HS-5 (cell line): ENCODE measurements around the gene SAMD10.
"Not testable (repeated sequence)": the region's sequence is repeated elsewhere in the genome, so short reads cannot be mapped to it uniquely, and the experiment has no call there.

Source experiments
- DNase-seq: peaks from one replicate; pipeline ENCODE4 v3.0.0-alpha.2; 2012; ENCODE audit warnings: low read depth

The SAMD10 gene

DNA sequence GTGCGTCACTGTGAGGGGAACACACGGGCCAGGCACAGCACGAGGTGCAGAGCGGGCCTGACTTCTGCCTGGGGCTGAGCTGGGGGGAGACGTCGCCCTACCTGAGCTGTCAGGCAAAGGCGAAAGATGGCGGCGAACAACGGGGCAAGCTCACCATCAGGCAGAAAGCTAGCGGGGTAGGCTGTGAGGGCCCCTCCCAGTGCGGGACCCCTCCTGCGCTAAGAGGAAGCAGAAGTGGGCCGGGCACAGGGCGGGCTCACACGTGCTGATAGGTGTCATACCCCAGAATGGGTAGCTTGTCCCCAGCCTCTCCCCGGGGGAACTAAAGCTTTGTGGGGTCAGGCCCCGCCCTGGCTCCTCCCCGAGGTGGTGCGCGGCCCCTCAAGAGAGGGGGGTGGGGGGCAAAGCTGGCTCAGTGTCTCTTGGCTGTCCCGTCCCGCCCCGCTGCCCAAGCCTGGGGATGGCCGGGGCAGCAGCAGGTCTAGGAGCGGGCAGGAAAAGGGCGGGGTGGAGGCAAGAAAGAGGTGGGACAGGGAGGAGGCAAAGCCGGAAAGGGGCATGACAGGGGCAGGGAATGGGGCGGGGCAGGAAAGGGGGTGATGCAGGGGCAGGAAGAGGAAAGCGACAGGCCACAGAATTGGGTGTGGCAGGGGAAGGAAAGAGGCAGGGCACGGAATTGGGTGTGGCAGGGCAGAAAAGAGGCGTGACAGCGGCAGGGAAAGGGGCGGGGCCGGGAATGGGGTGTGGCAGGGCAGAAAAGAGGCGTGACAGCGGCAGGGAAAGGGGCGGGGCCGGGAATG is 38.0 kb downstream of the SAMD10 start:
- DNase-seq, result no peak

DNA sequence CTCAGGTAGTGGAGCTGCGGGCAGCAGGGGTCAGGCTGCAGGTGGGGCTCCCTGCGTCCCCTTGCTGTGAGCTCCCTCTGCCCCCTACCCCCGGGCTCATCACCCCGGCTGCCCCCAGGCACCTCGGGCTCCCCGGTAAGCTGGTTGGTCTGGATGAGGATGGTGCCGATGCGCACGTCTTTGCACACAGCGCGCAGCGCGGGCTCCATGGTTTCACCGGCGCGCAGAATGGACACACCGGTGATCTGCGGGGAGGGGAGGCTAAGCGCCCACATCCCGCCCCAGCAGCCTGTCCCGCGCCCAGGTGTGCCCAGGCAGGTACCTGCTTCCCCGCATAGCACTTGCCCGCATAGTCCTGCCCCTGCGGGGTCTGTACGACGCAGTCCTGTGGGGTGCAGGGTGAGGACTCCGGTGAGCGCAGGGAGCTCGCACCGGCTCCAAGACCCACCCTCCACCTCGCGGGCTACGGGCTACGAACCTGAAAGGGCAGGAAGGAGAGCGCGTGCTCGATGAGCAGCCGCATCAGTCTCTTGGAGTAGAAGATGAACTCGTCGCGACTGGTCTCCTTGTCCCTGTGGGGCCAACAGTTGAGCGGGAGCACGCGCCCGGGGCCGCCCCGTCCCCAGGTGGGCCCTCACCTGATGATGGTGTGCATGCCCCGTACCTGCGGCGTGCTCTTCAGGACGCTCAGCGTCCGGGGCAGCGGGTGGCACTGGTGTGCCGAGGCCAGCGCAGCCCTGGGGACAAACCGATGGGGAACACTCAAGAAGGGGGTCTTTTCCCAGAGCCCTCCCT is 38.8 kb downstream of the SAMD10 start:
- DNase-seq, result no peak

DNA sequence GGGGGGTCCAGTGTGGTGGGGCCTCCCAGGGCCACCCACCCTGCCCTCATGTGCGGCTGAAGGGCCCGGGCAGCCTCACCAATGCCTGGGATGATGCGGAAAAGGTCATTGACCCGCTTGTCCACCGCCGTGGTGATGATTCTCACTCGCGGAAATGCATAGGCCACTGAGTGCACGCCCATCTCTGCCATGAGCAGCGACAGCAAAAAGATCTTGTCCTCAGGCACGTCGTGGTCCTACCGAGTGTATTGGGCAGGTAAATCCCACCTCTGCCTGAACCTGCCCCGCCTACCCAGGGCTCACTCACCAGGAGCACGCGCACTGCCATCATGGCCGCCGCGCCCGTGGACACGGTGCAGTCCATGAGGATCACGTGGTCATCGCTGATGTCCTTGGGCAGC is 39.4 kb downstream of the SAMD10 start:
- no peak for DNase-seq

DNA sequence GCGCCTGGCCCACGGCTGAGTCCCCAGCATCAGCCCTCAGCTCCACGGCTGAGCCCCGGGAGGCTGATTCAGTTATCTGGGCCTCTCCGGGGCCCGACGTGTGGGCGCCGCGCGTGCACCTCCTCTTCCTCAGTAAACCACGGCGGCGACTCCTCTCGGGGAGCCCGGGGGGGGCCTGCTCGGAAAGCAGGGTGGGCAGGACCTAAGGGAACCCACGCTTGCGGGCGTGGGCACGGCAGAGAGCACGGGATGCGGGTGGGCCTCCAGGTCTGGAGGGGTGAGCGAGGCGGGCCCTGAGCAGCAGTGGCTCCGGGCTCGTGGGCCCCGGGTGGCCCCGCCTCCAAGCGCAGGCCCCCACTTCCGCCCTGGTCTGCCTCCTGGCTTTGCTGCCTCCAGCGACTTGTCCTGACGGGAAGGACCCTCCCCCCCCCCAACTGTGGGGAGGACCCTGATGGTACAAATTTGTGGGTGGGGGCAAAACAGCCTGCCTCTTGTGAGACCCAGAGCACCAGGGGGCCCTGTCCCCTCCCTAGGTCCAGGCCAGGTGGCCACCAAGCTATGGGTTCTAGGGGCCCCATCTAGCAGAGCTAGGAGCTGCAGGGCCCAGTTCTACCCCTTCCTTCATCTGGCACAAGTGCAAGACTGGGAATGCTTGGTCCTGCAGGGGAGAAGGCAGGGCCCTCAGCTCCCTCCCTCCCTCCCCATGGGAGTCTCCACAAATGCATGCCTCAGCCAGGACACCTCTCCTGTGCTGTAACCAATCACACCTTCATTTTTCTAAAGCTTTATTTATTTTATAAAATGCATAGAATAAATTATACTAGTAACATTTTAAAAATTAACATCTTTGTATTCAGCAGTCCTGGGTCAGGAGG is 40.1 kb downstream of the SAMD10 start:
- DNase-seq, result no peak

DNA sequence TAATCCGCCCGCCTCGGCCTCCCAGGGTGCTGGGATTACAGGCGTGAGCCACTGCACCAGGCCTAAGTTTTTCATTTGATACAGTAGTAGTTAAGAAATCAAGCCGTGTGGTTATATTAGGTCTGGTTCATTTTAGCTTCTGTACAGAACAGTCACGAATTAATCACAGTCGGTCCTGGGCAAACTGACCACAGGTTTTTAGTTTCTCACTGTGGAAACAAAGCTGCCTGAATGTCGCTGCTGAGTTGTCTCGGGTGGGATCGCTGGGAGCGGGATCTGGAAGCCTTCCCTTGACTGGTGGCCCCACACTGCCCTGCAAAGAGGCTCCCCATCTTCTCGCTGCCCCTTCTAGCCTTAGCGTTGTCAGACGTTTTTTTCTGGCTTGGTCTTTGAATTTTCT is 41.8 kb downstream of the SAMD10 start:
- no peak for DNase-seq

DNA sequence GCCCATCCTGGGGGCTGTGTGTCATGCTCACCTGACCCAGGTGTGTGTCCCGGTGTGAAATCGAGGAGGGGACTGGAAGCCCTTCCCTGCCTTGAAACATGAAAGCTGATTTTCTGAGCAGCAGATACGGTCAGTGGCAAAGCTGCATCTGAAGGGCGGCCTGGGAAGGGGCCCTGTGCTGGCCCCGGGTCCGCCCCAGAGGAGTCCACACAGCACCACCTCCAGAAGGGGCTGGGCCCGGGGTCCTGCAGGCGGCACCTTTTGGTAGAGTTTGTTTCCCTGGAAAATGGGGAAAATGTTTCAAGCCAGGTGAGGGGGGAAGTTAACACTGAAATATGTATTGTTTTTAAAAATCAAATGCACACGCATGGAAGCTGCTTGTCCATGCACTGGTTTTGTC is 44.0 kb downstream of the SAMD10 start:
- no peak for DNase-seq

DNA sequence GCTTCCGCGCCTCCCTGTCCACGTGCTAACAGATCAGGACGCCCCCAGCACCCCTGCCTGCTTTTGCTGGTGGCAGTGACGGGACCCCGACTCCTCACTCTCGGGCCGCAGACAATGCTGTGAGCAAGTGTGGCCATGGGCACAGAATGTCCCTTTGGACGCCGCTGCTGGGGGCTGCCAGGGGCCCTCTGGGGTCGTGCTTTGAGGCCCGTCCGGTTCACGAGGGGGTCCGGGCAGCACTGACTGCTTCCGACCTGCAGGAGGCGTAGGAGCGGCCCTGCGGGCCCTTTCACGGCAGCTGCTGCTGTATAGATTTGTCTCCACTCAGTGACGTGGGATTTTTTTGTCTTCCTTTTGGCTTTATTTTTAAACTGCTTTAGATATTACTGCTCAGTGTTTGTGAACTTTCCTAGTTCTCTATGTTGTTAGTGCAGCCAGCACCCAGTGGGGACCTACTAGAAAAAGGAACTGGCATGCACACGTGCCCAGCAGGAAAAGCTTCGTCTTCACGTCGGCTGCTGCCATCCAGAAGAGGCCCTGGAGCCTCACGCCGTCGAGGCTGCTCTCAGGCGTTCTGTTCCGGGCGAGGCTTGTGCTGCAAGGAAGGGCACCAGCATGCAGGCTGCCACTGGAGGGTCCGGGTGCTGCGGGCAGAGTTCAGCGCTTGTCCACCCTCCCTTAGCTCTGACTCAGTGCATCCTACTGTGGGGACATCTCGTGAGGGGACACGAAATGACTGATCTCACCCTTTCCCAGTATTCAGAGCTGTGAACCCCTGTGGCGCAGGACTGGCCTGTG is 45.0 kb downstream of the SAMD10 start:
- no peak for DNase-seq

DNA sequence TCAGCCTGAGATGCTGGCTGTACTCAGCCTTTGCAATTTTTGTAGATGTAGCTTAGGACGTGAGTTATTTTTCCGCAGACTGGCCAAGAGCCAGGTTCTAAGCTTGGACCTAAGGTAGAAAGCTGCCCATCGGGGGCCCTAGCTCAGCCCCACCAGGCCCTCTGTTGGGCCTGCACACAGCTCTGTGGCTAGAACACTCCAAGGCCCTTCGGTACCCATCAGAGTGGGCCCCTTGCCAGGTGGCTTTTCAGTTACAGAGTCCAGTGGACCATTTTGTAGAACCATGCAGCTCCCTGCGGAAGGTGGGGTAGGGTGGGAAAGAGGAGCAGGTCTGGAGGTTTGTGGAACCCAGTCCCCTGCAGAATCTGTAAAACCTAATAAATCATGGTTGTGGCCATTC is 45.8 kb downstream of the SAMD10 start:
- no peak for DNase-seq

DNA sequence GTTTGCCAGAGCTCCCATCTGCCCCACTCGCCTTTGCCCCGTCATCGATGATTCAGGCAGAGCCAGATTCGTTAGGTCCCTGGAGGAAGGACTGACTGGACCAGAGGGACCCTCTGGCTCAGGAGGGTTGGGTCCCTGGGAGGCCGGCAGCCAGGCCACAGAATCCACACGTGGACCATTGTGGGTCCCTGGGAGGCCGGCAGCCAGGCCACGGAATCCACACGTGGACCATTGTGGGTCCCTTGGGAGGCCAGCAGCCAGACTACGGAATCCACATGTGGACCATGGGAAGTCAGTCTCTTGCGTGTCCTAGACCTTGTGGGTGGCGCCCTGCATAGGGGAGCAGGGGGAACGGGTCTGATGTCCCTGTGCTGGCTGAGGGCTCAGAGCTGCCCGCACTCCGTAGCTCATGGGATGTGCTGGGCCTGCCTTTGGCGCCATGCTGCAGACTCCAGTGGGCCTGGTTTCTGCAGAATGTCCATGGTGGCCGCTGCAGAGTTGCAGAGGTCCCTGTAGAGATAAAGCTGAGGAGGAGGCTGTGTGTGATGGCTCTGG is 46.8 kb downstream of the SAMD10 start:
- no peak for DNase-seq

DNA sequence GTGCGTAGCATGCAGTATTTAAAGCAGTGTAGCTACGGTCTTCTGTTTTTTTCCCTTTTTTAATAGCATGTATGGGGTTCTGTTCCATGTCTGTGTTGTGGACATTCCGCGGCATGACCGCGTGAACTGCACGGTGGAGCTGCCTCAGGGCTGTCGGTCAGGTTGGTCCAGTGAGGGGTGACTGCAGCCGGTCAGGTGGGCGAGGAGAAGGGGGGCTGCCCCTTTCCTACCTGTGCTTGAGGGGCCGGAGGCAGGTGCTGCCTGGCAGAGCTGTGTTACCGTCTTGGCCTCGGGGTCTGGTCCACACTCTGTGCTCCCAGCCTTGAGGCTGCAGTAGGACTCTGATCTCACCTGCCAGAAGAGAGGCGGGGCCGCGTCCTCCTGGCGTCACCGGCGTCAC is 47.7 kb downstream of the SAMD10 start:
- DNase-seq, result no peak

DNA sequence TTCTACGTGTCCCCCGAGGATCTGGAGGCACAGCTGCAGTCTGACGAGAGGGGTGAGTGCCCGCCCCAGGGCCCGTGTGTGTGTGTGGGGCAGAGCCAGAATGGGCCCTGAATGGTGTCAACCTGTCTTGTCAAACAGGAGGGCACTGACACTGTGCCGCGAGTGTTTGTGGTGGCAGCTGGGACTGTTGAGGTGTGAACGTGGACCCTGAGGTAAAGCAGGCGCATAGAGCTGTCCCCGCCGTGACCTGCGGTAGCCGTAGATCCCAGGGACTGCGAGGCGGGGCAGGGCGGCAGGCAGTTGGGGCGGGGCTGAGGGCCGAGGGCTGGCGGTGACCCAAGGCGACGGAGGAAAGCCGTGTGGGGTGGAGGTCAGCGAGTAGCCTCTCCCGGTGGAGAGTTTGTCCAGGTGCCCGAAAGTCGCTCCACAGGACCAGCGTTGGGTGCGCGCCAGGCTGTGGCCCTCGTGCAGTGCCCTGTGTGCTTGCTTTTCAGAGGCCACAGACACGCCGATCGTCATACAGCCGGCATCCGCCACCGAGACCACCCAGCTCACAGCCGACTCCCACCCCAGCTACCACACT is 48.4 kb downstream of the SAMD10 start:
- DNase-seq, result no peak

DNA sequence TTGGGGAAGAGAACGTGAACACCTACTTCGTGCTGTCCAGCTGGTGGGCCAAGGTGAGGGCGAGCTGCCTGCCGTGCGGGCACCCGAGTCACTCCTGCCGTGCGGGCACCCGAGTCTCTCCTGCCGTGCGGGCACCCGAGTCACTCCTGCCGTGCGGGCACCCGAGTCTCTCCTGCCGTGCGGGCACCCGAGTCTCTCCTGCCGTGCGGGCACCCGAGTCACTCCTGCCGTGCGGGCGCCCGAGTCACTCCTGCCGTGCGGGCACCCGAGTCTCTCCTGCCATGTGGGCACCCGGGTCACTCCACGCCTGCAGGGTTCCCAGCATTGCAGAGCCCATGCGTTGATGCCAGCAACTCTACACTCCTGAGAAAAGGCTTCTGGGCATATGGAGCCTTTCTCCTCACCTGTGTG is 50.0 kb downstream of the SAMD10 start:
- DNase-seq, result not testable (repeated sequence)

DNA sequence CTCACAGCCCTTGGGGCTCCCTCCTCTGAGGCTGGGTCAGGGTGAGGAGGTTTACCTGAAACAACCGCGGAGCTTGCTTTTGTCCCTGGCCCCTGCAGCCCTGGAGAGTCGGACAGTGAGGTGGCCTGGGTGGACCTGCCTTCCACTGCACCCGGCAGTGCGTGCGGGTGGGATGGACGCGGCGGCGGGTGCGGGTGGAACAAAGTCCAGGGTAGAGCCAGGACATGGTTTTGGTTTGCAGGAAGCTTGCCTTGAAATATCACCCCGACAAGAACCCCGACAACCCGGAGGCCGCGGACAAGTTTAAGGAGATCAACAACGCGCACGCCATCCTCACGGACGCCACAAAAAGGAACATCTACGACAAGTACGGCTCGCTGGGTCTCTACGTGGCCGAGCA is 50.4 kb downstream of the SAMD10 start:
- no peak for DNase-seq

DNA sequence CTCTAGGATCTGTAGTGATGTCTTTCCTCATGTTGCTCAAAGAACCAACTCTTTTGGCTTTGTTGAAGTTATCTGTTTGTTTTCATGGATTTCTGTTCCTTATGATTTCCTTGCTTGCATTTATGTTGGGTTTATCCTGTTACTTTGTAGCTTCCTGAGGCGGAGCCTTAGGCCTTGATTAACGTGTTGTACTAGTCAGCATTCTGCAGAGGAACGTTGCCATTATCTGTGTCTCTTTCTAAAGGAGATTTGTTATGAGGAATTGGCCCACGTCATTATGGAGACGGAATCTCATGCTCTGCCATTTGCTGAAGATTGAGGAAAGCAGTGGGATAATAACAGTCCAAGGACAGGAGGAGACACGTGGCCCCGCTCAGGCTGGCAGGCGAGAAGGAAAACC is 53.1 kb downstream of the SAMD10 start:
- DNase-seq, result no peak

DNA sequence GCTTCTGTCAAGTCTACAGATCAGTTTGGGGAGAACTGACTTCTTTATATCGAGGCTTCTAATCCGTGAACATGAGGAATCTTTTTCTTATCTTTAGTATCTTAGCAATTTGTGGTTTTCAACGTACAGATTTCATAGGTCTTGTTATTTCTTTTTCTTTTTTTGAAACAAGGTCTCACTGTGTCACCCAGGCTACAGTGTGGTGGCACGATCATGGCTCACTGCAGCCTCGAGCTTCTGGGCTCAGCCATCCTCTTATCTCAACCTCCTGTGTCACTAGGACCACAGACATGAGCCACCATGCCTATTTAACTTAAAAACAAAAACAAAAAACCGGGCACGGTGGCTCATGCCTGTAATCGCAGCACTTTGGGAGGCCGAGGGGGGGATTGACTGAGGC is 55.2 kb downstream of the SAMD10 start:
- no peak for DNase-seq
